Neural progenitor cell (in vitro differentiated cells): Measurements from ENCODE around the gene ZBTB46. TPM values are rescaled to one million over a fixed set of nuclear protein-coding genes. Genes with fewer than 3 reads are reported as not detected.

ENCODE experiments used
- DNase-seq: peaks from one replicate; pipeline ENCODE4 v3.0.0-alpha.2; 2016; ENCODE audit warnings: low spot score
- H2AFZ ChIP-seq: fragments of 200-600 bp; sonication (generic); replicated peaks from 2 replicates; pipeline ENCODE4 v1.6.1; 2016; ENCODE audit warnings: antibody characterized with exemption
- H3F3A ChIP-seq: fragments of 200-600 bp; sonication (generic); 2 replicates; pipeline ENCODE4 v1.6.1; 2016; ENCODE audit warnings: antibody characterized with exemption, low read depth
- H3K27ac ChIP-seq: fragments of 200-600 bp; sonication (generic); 2 replicates; pipeline ENCODE4 v1.5.1; 2016; ENCODE audit warnings: mild to moderate bottlenecking
- H3K27me3 ChIP-seq: fragments of 200-600 bp; sonication (generic); 2 replicates; pipeline ENCODE4 v1.6.1; 2016; ENCODE audit warnings: mild to moderate bottlenecking, moderate library complexity
- H3K36me3 ChIP-seq: fragments of 200-600 bp; sonication (generic); 2 replicates; pipeline ENCODE4 v1.5.1; 2016
- H3K4me1 ChIP-seq: fragments of 200-600 bp; sonication (generic); 2 replicates; pipeline ENCODE4 v1.6.1; 2016; ENCODE audit warnings: mixed run types
- H3K4me2 ChIP-seq: fragments of 200-600 bp; sonication (generic); 2 replicates; pipeline ENCODE4 v1.6.1; 2016
- H3K4me3 ChIP-seq: fragments of 200-600 bp; sonication (generic); 2 replicates; pipeline ENCODE4 v1.5.1; 2016
- H3K79me2 ChIP-seq: fragments of 200-600 bp; sonication (generic); 2 replicates; pipeline ENCODE4 v1.6.1; 2016; ENCODE audit warnings: low read depth
- H3K9ac ChIP-seq: fragments of 200-600 bp; sonication (generic); 2 replicates; pipeline ENCODE4 v1.6.1; 2016
- H3K9me3 ChIP-seq: fragments of 200-600 bp; sonication (generic); 2 replicates; pipeline ENCODE4 v1.5.1; 2016; ENCODE audit warnings: low read depth
- H4K20me1 ChIP-seq: fragments of 200-600 bp; sonication (generic); 2 replicates; pipeline ENCODE4 v1.6.1; 2016; ENCODE audit warnings: low read depth
- H3K27ac Mint-ChIP-seq: 3 replicates; pipeline ENCODE4 v1.8.0; 2021; ENCODE audit warnings: mixed read lengths
- H3K27me3 Mint-ChIP-seq: 2 replicates; pipeline ENCODE4 v1.8.0; 2022; ENCODE audit warnings: low read depth, mild to moderate bottlenecking, inconsistent platforms, moderate library complexity, mixed read lengths; ENCODE audit not compliant: insufficient read depth
- H3K36me3 Mint-ChIP-seq: 3 replicates; pipeline ENCODE4 v1.8.0; 2021; ENCODE audit warnings: mixed read lengths
- H3K4me1 Mint-ChIP-seq: 3 replicates; pipeline ENCODE4 v1.8.0; 2021; ENCODE audit warnings: mixed read lengths
- H3K4me3 Mint-ChIP-seq: 3 replicates; pipeline ENCODE4 v1.8.0; 2021; ENCODE audit warnings: mild to moderate bottlenecking, moderate library complexity, mixed read lengths
- H3K9me3 Mint-ChIP-seq: 3 replicates; pipeline ENCODE4 v1.8.0; 2020; ENCODE audit warnings: mixed read lengths
- EZH2 ChIP-seq: fragments of 200-600 bp; sonication (generic); IDR thresholded peaks from 2 replicates; pipeline ENCODE4 v1.6.1; 2017; ENCODE audit warnings: antibody characterized with exemption, mild to moderate bottlenecking, moderate library complexity
- EZH2phosphoT487 ChIP-seq: fragments of 200-600 bp; sonication (generic); IDR thresholded peaks from 2 replicates; pipeline ENCODE4 v1.6.1; 2017; ENCODE audit warnings: antibody characterized with exemption
- total RNA-seq: library from RNA; depleted of rRNA; stranded (reverse); fragments of >200 nt; gene quantifications from 2 replicates; pipeline ENCODE4 v1.2.3, GENCODE V29; 2015; ENCODE audit warnings: low replicate concordance
- TF ChIP-seq, protein P1 (sequence below): fragments of 200-600 bp; sonication (generic); IDR thresholded peaks from 2 replicates; pipeline ENCODE4 v1.5.1; 2017; ENCODE audit warnings: antibody characterized with exemption, mild to moderate bottlenecking

ZBTB46 gene
- total RNA-seq, 1 donor from 2014 or later = 8.1 TPM

DNA sequence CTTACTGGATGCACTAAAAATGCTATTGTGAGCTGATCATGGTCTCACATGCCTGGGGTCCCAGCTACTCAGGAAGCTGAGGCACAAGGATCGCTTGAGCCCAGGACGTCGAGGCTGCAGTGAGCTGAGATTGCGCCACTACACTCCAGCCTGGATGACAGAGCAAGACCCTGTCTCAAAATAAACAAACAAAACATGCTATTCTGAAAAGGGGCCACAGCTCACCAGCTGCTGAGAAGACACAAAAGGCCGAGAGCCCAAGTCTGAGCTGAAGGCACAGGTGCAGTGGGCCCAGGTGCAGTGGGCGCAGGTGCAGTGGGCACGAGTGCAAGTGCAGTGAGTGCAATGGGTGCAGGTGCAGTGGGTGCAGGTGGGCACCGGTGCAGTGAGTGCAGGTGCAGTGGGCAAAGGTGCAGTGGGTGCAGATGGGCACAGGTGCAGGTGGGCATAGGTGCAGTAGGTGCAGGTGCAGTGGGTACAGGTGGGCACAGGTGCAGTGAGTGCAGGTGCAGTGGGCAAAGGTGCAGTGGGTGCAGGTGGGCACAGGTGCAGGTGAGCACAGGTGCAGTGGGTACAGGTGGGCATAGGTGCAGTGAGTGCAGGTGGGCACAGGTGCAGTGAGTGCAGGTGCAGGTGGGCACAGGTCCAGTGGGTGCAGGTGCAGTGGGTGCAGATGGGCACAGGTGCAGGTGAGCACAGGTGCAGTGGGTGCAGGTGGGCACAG is 16.0 kb downstream of the ZBTB46 start:
- H3K27ac Mint-ChIP-seq = peak overlapping the region; percentile 21
- H3F3A ChIP-seq = peaks cover 5% of the 10 kb centered on the region
- H3K79me2 ChIP-seq = peaks cover 8% of the 10 kb centered on the region
- H4K20me1 ChIP-seq = peaks cover 14% of the 10 kb centered on the region
- TF ChIP-seq, protein P1, sequence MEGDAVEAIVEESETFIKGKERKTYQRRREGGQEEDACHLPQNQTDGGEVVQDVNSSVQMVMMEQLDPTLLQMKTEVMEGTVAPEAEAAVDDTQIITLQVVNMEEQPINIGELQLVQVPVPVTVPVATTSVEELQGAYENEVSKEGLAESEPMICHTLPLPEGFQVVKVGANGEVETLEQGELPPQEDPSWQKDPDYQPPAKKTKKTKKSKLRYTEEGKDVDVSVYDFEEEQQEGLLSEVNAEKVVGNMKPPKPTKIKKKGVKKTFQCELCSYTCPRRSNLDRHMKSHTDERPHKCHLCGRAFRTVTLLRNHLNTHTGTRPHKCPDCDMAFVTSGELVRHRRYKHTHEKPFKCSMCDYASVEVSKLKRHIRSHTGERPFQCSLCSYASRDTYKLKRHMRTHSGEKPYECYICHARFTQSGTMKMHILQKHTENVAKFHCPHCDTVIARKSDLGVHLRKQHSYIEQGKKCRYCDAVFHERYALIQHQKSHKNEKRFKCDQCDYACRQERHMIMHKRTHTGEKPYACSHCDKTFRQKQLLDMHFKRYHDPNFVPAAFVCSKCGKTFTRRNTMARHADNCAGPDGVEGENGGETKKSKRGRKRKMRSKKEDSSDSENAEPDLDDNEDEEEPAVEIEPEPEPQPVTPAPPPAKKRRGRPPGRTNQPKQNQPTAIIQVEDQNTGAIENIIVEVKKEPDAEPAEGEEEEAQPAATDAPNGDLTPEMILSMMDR = no peak
- no peak for TF ChIP-seq EZH2
- TF ChIP-seq EZH2phosphoT487 = no peak
- H3K9ac ChIP-seq = no peak overlapping the region
- H3K27ac ChIP-seq = no peak overlapping the region
- no peak overlapping the region for H3K4me2 ChIP-seq
- H3K4me3 Mint-ChIP-seq = peak overlapping the region; percentile 30
- no peaks in the 10 kb centered on the region for H3K9me3 ChIP-seq
- H3K27me3 ChIP-seq = no peaks in the 10 kb centered on the region
- no peak overlapping the region for H3K4me3 ChIP-seq
- H3K36me3 Mint-ChIP-seq = peaks cover 4% of the 10 kb centered on the region
- H2AFZ ChIP-seq = no peak overlapping the region
- H3K9me3 Mint-ChIP-seq = no peaks in the 10 kb centered on the region
- H3K4me1 Mint-ChIP-seq = peaks cover 26% of the 10 kb centered on the region
- no peaks in the 10 kb centered on the region for H3K4me1 ChIP-seq
- no peak for DNase-seq
- H3K27me3 Mint-ChIP-seq = peaks cover 23% of the 10 kb centered on the region
- no peaks in the 10 kb centered on the region for H3K36me3 ChIP-seq

DNA sequence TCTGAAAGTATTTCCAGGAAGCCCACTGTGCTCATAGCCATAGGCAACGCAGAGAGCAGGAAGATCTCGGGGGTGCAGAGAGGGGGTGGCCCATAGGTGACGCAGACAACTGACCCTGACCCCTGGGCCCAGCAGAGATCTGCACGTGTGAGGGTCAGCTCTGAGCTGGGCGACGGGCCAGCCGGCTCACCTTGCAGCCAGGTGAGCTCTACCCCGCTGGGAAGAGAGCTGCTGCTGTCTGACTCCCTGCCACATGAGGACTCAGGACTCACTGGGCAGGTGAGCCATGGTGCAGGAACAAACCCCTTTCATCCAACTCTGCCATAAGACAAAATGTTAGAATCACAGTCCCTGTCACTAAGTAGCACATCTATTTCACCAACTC is 19.6 kb downstream of the ZBTB46 start:
- peaks cover 4% of the 10 kb centered on the region for H3K36me3 Mint-ChIP-seq
- H3K79me2 ChIP-seq = peaks cover 8% of the 10 kb centered on the region
- no peaks in the 10 kb centered on the region for H3K4me1 ChIP-seq
- no peaks in the 10 kb centered on the region for H3K27me3 ChIP-seq
- H3K4me3 ChIP-seq = no peak overlapping the region
- H3K27ac Mint-ChIP-seq = peak overlapping the region; percentile 3
- peaks cover 3% of the 10 kb centered on the region for H4K20me1 ChIP-seq
- H3K9me3 ChIP-seq = no peaks in the 10 kb centered on the region
- no peak overlapping the region for H3K27ac ChIP-seq
- H3K4me1 Mint-ChIP-seq = peaks cover 14% of the 10 kb centered on the region
- no peak overlapping the region for H3K4me2 ChIP-seq
- TF ChIP-seq, protein P1 = no peak
- TF ChIP-seq EZH2 = no peak
- TF ChIP-seq EZH2phosphoT487 = no peak
- H3K4me3 Mint-ChIP-seq = no peak overlapping the region
- DNase-seq = no peak
- peaks cover 3% of the 10 kb centered on the region for H3F3A ChIP-seq
- no peak overlapping the region for H3K9ac ChIP-seq
- H2AFZ ChIP-seq = no peak overlapping the region
- peaks cover 17% of the 10 kb centered on the region for H3K27me3 Mint-ChIP-seq
- no peaks in the 10 kb centered on the region for H3K9me3 Mint-ChIP-seq
- no peaks in the 10 kb centered on the region for H3K36me3 ChIP-seq

DNA sequence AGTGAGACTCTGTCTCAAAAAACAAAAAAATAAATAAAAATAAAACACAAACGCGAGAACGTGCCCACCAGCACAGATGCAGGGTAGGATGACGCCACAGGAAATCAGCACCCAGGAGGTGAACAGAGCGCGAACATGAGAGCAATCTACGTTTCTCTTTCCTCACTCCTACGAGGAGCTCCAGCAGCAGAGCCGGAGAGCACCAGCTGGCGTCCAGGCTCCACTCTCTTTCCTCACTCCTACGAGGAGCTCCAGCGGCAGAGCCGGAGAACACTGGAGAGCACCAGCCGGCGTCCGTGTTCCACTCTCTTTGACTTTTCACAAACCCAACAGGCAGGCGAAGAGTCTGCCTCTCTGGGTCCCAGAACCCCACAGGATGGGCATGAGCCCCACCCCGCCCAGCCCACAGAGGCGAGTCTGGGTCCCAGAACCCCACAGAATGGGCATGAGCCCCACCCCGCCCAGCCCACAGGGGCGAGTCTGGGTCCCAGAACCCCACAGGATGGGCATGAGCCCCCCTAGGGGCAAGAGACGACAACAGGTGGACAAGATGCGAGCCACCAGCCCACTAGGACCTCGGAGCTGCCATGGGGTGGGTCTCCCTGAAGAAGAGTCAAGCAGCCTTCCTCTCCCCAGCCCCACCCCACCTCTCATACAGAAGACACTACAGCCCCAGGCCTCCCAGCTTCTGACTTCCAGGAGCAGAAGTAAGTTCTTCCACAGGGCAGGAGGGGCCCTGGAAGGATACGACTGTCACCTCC is 20.2 kb downstream of the ZBTB46 start:
- TF ChIP-seq EZH2 = no peak
- peaks cover 4% of the 10 kb centered on the region for H3K36me3 Mint-ChIP-seq
- no peak overlapping the region for H3K27ac ChIP-seq
- peaks cover 14% of the 10 kb centered on the region for H3K27me3 Mint-ChIP-seq
- no peaks in the 10 kb centered on the region for H3K9me3 Mint-ChIP-seq
- H3K4me3 ChIP-seq = no peak overlapping the region
- H3K4me1 Mint-ChIP-seq = peaks cover 10% of the 10 kb centered on the region
- no peak overlapping the region for H3K9ac ChIP-seq
- no peaks in the 10 kb centered on the region for H3F3A ChIP-seq
- no peaks in the 10 kb centered on the region for H3K9me3 ChIP-seq
- no peak overlapping the region for H3K4me2 ChIP-seq
- no peak overlapping the region for H2AFZ ChIP-seq
- no peaks in the 10 kb centered on the region for H3K36me3 ChIP-seq
- H3K4me1 ChIP-seq = no peaks in the 10 kb centered on the region
- no peak for DNase-seq
- H3K4me3 Mint-ChIP-seq = no peak overlapping the region
- peaks cover 8% of the 10 kb centered on the region for H3K79me2 ChIP-seq
- H4K20me1 ChIP-seq = no peaks in the 10 kb centered on the region
- no peak overlapping the region for H3K27ac Mint-ChIP-seq
- H3K27me3 ChIP-seq = no peaks in the 10 kb centered on the region

DNA sequence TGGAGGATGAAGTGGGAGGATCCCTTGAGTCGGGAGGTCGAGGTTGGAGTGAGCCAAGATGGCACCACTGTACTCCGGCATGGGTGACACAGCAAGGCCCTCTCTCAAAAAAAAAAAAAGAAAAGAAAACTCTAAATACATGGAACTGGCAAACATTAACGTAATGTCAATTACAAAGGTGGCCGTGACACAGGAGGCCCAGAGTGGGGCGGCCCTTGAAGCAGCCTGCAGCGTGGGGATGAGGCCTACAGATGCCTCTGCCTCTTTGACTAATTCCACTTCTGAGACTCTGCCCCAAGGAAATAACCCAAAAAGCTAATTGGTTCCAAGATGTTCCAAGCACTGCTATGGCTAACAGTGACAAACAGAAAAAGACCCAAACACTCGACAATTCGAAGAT is 21.2 kb downstream of the ZBTB46 start:
- Histone ChIP-seq H3K4me2 (no peak overlapping the region), H4K20me1 (no peaks in the 10 kb centered on the region), H3K27me3 (no peaks in the 10 kb centered on the region), H3K36me3 (no peaks in the 10 kb centered on the region), H3K79me2 (peaks cover 8% of the 10 kb centered on the region), H3K4me3 (no peak overlapping the region), H3F3A (no peaks in the 10 kb centered on the region), H3K9ac (no peak overlapping the region), H3K27ac (no peak overlapping the region), H2AFZ (no peak overlapping the region), H3K9me3 (no peaks in the 10 kb centered on the region), H3K4me1 (no peaks in the 10 kb centered on the region)
- Mint-ChIP-seq H3K4me1 (peaks cover 13% of the 10 kb centered on the region), H3K27me3 (peaks cover 6% of the 10 kb centered on the region), H3K9me3 (no peaks in the 10 kb centered on the region), H3K27ac (no peak overlapping the region), H3K4me3 (no peak overlapping the region), H3K36me3 (peaks cover under 1% of the 10 kb centered on the region)
- no peak for TF ChIP-seq EZH2
- no peak for TF ChIP-seq EZH2phosphoT487
- TF ChIP-seq, protein P1 = no peak
- no peak for DNase-seq
